Stimulated activated CD4-positive, alpha-beta T cell treated with anti-CD3 and anti-CD28 coated beads, TNF-alpha, amount 100 ng/mL, for 1 hour (primary cell): ENCODE measurements around the gene MAJIN.

Experiments used
- DNase-seq, 3 donors: peaks; one replicate each; pipeline ENCODE4 v3.0.0-alpha.2; 2020; ENCODE audit warnings: low read depth in 3 of 3, low spot score in 1 of 3

MAJIN gene

DNA sequence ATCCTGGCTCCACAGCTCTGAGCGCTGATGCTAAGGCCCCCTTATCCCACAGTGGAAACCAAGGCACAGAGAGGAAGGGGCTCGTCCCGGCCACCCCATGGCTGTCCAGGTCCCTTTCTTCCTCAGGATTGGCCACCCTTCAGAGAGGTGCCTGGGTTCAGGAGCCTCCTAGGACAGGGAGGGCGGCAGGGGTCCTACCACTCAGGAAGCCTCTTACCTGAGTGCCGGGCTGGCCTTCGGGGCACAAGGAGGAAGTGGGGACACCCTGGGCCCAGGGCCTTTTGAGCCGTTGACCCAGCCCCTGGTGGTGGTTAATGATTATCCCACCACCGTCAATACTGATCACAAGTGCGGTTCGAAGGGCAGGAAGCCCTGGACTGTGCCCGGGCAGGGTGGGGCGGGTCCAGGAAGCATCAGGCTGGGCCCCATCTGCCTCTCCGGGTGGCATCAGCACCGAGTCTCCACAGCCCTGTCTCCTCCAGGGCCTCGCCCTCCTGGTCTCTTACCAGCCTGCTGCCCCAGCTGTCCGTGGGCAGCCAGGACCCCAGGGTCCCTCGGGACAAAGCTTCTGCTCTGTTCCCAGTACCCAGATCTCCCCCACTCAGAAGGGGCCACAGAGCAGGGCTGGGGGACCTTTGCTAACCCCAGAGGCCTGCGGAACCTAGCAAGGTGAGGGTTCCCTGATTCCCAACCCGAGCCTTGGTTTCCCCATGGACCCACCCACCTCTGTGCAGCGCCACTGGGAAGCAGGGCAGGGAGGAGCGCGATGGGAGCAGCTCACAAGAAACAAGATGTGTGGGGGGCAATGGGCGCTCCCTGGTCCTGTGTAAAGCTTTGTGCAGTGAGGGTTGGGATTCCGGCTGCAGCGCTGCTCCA, 78.5 kb downstream of the MAJIN start:
- no peak for DNase-seq

DNA sequence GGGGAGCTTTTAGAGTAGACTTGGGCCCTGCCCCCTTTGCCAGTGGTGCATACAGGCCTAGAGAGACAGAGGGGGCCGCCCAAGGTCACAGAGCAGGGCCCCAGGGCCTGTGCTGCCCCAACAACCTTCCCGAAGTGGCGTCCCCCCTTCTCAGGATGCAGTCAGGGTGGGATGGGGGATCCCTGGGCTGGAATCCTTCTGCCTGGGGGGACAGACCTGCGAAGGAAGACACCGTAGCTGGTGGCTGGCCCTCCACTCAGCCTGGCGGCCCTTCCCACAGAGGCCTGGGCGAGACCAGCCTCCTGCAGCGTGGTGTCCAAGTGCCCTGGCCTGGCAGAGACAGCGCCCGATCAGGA, 79.1 kb downstream of the MAJIN start:
- no peak for DNase-seq

DNA sequence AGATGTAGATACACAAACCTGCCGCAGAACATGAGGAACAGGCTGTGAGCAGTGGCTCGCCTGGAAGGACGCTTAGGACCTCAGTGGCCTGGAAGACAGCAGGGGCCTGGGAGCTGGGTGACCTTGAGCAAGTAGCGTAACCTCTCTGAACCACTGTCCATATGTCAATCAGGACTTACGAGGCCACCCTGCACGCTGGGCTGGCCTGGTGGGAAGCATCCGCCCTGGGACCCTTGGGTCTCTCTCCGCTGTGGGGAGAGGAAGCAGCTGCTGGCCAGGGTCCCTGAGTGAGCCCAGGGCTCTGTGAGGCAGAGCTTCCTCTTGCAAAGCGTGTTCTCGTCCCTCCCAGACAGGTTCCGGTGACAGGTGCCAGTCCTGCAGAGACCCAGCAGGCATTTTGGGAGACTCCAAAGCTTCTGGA, 79.5 kb downstream of the MAJIN start:
- DNase-seq = no peak

GRCh38 chr11:64891880-64892279, 80.0 kb downstream of the MAJIN start:
- DNase-seq = no peak

DNA sequence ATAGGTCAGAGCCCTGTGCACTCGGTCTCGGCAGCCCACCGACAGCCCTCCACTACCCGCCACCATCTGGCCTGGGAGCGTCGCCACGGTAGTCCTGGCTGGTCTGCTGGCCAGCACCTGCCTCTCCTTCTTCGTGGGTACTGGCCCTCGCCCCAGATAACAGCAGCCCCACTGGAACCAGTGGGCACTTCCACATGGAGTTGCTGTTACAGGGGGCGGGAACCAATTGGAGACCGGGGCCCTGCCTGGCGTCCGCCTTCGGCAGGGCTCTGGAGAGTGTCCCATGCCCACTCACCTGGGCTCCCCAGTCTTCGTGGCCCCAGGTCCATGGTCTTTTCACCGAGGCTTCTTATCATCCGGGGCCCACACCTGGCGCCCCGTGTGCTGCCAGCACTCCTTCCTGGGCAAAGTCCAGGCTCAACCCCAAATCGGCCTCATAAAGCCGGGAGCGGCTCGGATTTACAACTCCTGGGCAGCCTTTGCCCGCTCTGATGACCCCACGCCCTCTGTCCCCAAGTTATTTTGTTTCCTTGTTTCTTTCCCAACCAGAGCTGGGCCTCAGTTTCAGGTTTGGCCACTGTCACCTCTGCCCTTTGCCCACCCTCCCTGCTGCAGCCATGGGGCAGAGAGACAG, 80.6 kb downstream of the MAJIN start:
- no peak for DNase-seq

GRCh38 chr11:64890522-64890939, 81.4 kb downstream of the MAJIN start:
- DNase-seq = no peak

GRCh38 chr11:64888729-64889511, 83.0 kb downstream of the MAJIN start:
- no peak for DNase-seq

- DNase-seq = no peak
These were observed 83.5 kb downstream of the MAJIN start for GRCh38 chr11:64888406-64888728.
